Heart left ventricle (tissue), 16 donors: Measurements from ENCODE around the gene OSCAR. TPM values are rescaled to one million over a fixed set of nuclear protein-coding genes. Genes with fewer than 3 reads are reported as not detected.
A peak's percentile ranks its signal among the peaks of the same experiment; 100 is the strongest.

ENCODE experiments used
- ATAC-seq, 4 donors: fragments of 200-7000 bp; cut with Tn5 transposase; one replicate each; pipeline ENCODE4 v1.9.1; 2020 to 2022; ENCODE audit warnings: moderate library complexity in 4 of 4, mild to moderate bottlenecking in 3 of 4, moderate number of reproducible peaks in 1 of 4
- DNase-seq, 5 donors: peaks; one replicate each; pipeline ENCODE4 v3.0.0-alpha.2; 2020
- H3K27ac ChIP-seq, 12 donors: fragments of 200-600 bp; sonication (generic) in 4 of 12; one replicate each; pipeline versions ENCODE4 v1.5.0 to v1.8.0; 2016 to 2022; ENCODE audit warnings: mild to moderate bottlenecking in 2 of 12
- H3K27me3 ChIP-seq, 9 donors: fragments of 200-600 bp; sonication (generic) in 2 of 9; one replicate each; pipeline versions ENCODE4 v1.5.1 to v1.8.0; 2016 to 2022; ENCODE audit warnings: mild to moderate bottlenecking in 3 of 9
- H3K36me3 ChIP-seq, 9 donors: fragments of 200-600 bp; sonication (generic) in 2 of 9; one replicate each; pipeline versions ENCODE4 v1.5.0 to v1.8.0; 2018 to 2022; ENCODE audit warnings: mild to moderate bottlenecking in 2 of 9
- H3K4me1 ChIP-seq, 12 donors: fragments of 200-600 bp; sonication (generic) in 4 of 12; one replicate each; pipeline versions ENCODE4 v1.5.0 to v1.8.0; 2016 to 2022; ENCODE audit warnings: mild to moderate bottlenecking in 3 of 12
- H3K4me3 ChIP-seq, 12 donors: fragments of 200-600 bp; sonication (generic) in 4 of 12; one replicate each; pipeline versions ENCODE4 v1.5.0 to v1.8.0; 2017 to 2022; ENCODE audit warnings: mild to moderate bottlenecking in 9 of 12, moderate library complexity in 4 of 12
- H3K9me3 ChIP-seq, 12 donors: fragments of 200-600 bp; sonication (generic) in 4 of 12; one replicate each; pipeline versions ENCODE4 v1.5.0 to v1.8.0; 2016 to 2022; ENCODE audit warnings: mild to moderate bottlenecking in 1 of 12
- POLR2A ChIP-seq, 2 donors: fragments of 450-650 bp; IDR thresholded peaks; one replicate each; pipeline ENCODE4 v1.6.1; 2017; ENCODE audit warnings: antibody characterized with exemption in 2 of 2, mild to moderate bottlenecking in 2 of 2, moderate library complexity in 2 of 2
- WGBS, 4 donors: extraction: QIAGEN DNeasy Blood & Tissue Kit in 2 of 4; methylation state at CpG; one replicate each; pipeline versions ENCODE4 v1.1.5 to v1.1.7; 2013 to 2018; 5-methylcytosine and 5-hydroxymethylcytosine counted together
- intact Hi-C, 10 donors: fragments of 100-400 bp; cut with DNase I; formaldehyde crosslinking; loops; one replicate each; pipeline versions ENCODE4 v1.11.1 to v1.14.2; 2022
- long read RNA-seq, 3 donors: library from polyadenylated mRNA; unstranded; transcript quantifications; one replicate each; pipeline ENCODE4 v2.0.0, GENCODE V29; 2020 to 2021
- polyA plus RNA-seq, 2 donors: library from polyadenylated mRNA; stranded (reverse); fragments of 200-250 nt; gene quantifications; one replicate each; pipeline ENCODE4 v1.2.3, GENCODE V29; 2013
- total RNA-seq, 9 donors: library from RNA; depleted of rRNA in 2 of 9; stranded (reverse); fragments of >200 nt in 2 of 9; fragmentation: NEBNext Ultra II Directional in 3 of 9; extraction: Animal tissue kit (Norgen Biotek cat#: 25700) in 3 of 9; gene quantifications; one replicate each; pipeline versions ENCODE4 v1.1.0 to v1.2.4, GENCODE V29; 2016 to 2023
- TF ChIP-seq, protein P1 (sequence below), 12 donors: fragments of 200-600 bp; sonication (generic) in 4 of 12; IDR thresholded peaks; one replicate each; pipeline versions ENCODE4 v1.5.0 to v1.8.0; 2018 to 2022; ENCODE audit warnings: antibody characterized with exemption in 12 of 12, mild to moderate bottlenecking in 5 of 12
- donor health status: ischemic (EF 13 %, LVEDD 7.1; RV severe dilation, severe dysfunction).
- donor health status: healthy with polysubstance abuse.
- donor health status: DM: no; HTN: yes; CAD: no.
- donor health status: DM: no; HTN: no; CAD: no.
- donor health status: ischemic (EF 25% LVEDD 6.9; RV normal size, moderate dysfunction).
- donor health status: ischemic (EF 25% LVEDD 5.7; RV mildly dilated, moderate dysfunction).
- donor health status: healthy.
- donor health status: DM: yes; HTN: yes; CAD: no.
- donor health status: ischemic (EF 35%, LVEDD 5.7; RV mildly dilated, moderate dysfunction).
- donor health status: nonischemic (EF 11% LVEDD 7.7; RV severe dilation, severe dysfunction).
- donor health status: DM: yes; HTN: yes; CAD: no.
- donor health status: PGD.
- donor health status: ischemic (EF 29% LVEDD 5.4; RV normal size, mild dysfunction).
- donor health status: nonischemic (EF 23%, LVEDD 6.1; RV moderate dilation, normal function).

The OSCAR gene, protein sequence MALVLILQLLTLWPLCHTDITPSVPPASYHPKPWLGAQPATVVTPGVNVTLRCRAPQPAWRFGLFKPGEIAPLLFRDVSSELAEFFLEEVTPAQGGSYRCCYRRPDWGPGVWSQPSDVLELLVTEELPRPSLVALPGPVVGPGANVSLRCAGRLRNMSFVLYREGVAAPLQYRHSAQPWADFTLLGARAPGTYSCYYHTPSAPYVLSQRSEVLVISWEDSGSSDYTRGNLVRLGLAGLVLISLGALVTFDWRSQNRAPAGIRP
- total RNA-seq, result 1 to 10 TPM in 3 of 9 donors, under 1 TPM in 5, not detected in 1; 0.35 to 9.8 (median 0.68) TPM
- polyA plus RNA-seq, result 1 to 10 TPM in 1 of 2 donors, under 1 TPM in 1; 0.38 to 1.0 TPM
- long read RNA-seq, donor 1, partial matches to known transcripts, result 1 of 1 reads
- long read RNA-seq, donor 1, other reads (novel, unspliced or antisense), result 0 of 1 reads
- long read RNA-seq, donor 2, partial matches to known transcripts, result 1 of 4 reads
- long read RNA-seq, donor 2, other reads (novel, unspliced or antisense), result 2 of 4 reads
- long read RNA-seq, donor 3, partial matches to known transcripts, result 0 of 1 reads
- long read RNA-seq, donor 3, other reads (novel, unspliced or antisense), result 0 of 1 reads

DNA sequence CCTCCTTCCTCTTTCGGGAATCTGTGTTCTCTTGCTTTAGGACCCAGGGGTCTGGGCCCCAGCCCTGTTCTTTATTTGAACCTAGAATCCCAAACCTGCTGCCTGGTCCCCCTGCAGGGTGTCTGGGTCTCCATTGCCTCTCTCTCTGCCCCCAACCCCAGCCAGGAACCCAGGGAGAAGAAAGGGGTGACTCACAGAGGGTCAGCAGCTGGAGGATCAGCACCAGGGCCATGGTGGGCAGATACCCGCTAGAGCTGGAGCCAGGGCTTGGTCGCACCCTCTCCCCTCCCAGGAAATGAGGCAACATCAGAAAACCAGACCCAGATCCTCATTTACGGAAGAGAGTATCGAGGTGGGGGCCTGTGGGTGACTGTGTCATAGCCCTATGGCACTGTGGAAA is at the start of gene OSCAR:
OSCAR (minus strand) TSS at position 243 of the 400 bp plus-strand sequence; CDS start at position 232, 11 bp downstream.
- Histone ChIP-seq H3K4me3 (peak within 1 kb of the TSS in 1 of 12 donors; percentile 51), H3K36me3 (peaks cover 0 to 8% (median 5%) of the 10 kb centered on the region in 9 donors), H3K27ac (peak within 1 kb of the TSS in 1 of 12 donors; percentile 68), H3K9me3 (no peaks in the 10 kb centered on the region), H3K4me1 (peaks cover 3 to 28% (median 15%) of the 10 kb centered on the region in 12 donors), H3K27me3 (peaks cover 0 to 22% (median 5%) of the 10 kb centered on the region in 9 donors)
- intact Hi-C loops, result loop anchor here in 2 of 10 donors (5.0 to 10.0 kb wide), 2 partner anchors 226 to 233 kb away; partner anchors contain the start of gene MYADM (in 1 of the 2)
- WGBS, 4 donors, result 35 to 52% (median 47%) methylated on average over 5 of the region's 5 CpGs
- DNase-seq, result peak in 1 of 5 donors; percentile 68
- TF ChIP-seq, protein P1, sequence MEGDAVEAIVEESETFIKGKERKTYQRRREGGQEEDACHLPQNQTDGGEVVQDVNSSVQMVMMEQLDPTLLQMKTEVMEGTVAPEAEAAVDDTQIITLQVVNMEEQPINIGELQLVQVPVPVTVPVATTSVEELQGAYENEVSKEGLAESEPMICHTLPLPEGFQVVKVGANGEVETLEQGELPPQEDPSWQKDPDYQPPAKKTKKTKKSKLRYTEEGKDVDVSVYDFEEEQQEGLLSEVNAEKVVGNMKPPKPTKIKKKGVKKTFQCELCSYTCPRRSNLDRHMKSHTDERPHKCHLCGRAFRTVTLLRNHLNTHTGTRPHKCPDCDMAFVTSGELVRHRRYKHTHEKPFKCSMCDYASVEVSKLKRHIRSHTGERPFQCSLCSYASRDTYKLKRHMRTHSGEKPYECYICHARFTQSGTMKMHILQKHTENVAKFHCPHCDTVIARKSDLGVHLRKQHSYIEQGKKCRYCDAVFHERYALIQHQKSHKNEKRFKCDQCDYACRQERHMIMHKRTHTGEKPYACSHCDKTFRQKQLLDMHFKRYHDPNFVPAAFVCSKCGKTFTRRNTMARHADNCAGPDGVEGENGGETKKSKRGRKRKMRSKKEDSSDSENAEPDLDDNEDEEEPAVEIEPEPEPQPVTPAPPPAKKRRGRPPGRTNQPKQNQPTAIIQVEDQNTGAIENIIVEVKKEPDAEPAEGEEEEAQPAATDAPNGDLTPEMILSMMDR (IDR thresholded peaks at IDR 0.05), result no peak
- TF ChIP-seq POLR2A (IDR thresholded peaks at IDR 0.05), result no peak
- no peak for ATAC-seq

DNA sequence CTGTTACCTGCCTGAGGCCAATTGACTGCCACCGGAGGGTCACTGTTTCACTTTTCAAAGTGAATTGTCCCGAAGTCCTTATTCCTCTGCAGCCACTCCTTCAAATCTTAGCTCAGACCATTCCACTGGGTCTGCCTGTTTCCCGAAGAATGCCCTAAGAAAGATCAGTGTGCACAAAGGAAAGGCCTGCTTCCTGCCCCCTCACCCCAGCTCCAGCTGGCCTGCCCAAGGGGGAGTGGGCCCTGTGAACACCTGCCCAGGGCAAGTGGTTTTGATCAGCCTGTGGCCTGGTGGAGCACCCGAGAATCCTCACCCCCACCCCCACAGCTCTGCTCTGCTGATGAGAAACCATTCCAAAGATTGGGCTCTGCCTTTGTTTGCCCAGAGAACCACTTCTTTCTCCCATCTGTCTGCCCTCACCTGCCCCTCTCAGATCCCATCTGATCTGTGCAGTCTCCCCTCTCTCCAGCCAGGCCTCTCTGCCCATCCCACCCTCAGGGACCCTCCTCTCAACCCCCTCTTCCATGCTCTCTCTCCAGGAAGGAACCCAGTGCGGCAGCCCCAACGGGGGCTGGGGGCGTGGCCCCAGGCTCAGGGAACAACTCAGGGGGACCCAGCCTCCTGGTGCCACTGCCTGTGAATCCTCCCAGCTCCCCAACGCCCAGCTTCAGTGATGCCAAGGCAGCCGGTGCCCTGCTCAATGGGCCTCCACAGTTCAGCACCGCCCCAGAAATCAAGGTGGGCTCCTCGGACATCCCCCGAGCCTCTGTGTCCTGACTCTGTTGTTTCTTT is 48.6 kb upstream of the OSCAR start:
- H3K4me1 ChIP-seq, result peaks cover 0 to 19% (median 1%) of the 10 kb centered on the region in 12 donors
- peaks cover 7 to 100% (median 100%) of the 10 kb centered on the region in 9 donors for H3K36me3 ChIP-seq
- H3K9me3 ChIP-seq, result no peaks in the 10 kb centered on the region
- intact Hi-C loops, result no loop called here
- no peaks in the 10 kb centered on the region for H3K27me3 ChIP-seq
- H3K27ac ChIP-seq, result no peak overlapping the region
- 79 to 83% (median 82%) methylated on average over 12 of the region's 12 CpGs for WGBS, 4 donors
- H3K4me3 ChIP-seq, result no peak overlapping the region
- DNase-seq, result no peak
- TF ChIP-seq, protein P1 (IDR thresholded peaks at IDR 0.05), result no peak
- no peak for TF ChIP-seq POLR2A (IDR thresholded peaks at IDR 0.05)
- ATAC-seq, result no peak

DNA sequence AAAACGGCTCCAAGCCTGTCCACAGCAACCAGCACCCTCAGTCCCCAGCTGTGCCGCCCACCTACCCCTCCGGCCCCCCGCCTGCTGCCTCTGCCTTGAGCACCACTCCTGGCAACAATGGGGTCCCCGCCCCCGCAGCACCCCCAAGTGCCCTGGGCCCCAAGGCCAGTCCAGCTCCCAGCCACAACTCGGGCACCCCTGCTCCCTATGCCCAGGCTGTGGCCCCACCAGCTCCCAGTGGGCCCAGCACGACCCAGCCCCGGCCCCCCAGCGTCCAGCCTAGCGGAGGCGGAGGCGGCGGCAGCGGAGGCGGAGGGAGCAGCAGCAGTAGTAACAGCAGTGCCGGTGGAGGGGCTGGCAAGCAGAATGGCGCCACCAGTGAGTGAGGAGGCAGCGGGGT is 47.6 kb upstream of the OSCAR start:
- H3K27ac ChIP-seq, result peak overlapping the region in 8 of 12 donors; percentile 12 to 42 (median 34)
- intact Hi-C loops, result no loop called here
- DNase-seq, result no peak

More for the DNA sequence above, 47.6 kb upstream of the OSCAR start:
- Histone ChIP-seq H3K9me3 (no peaks in the 10 kb centered on the region), H3K4me3 (no peak overlapping the region), H3K27me3 (no peaks in the 10 kb centered on the region), H3K4me1 (peaks cover 0 to 19% (median 0%) of the 10 kb centered on the region in 12 donors), H3K36me3 (peaks cover 7 to 100% (median 100%) of the 10 kb centered on the region in 9 donors)
- TF ChIP-seq, protein P1 (IDR thresholded peaks at IDR 0.05), result no peak
- TF ChIP-seq POLR2A (IDR thresholded peaks at IDR 0.05), result no peak
- 61 to 82% (median 78%) methylated on average over 9 to 19 of the region's 19 CpGs for WGBS, 4 donors
- ATAC-seq, result peak in 2 of 4 donors; percentile 4 to 28
